Caco-2 (cell line): ENCODE data around the gene AMPD1. TPM values are rescaled to one million over a fixed set of nuclear protein-coding genes. Genes with fewer than 3 reads are reported as not detected.

Experiments used
- BruUV-seq: library from RNA; stranded (reverse); fragments of 400-500 nt; replicated peaks from 2 replicates; lab custom pipeline; 2021; lab: Mats Ljungman, UMichigan
- CTCF ChIA-PET: fragments of 300-600 bp; sonication (Branson Sonifier 250); formaldehyde crosslinking; loops from one replicate; lab custom pipeline; 2022; ENCODE audit warnings: antibody characterized with exemption; lab: Charles Lee
- POLR2A ChIA-PET: fragments of 300-600 bp; sonication (Branson Sonifier 250); formaldehyde crosslinking; loops from one replicate; lab custom pipeline; 2022; ENCODE audit warnings: antibody characterized with exemption; lab: Charles Lee
- DNase-seq, 2 experiments: peaks; one replicate each; pipeline versions ENCODE4 v3.0.0 to v3.0.0-alpha.2; 2020 to 2022
- H3K27me3 ChIP-seq: replicated peaks from 2 replicates; pipeline ENCODE4 v1.6.0; 2011; ENCODE audit warnings: low read length; ENCODE audit not compliant: control insufficient read depth, insufficient read depth
- H3K36me3 ChIP-seq: 2 replicates; pipeline ENCODE4 v1.5.1; 2011; ENCODE audit warnings: low read length; ENCODE audit not compliant: control insufficient read depth, insufficient read depth
- H3K4me1 ChIP-seq: fragments of 250-450 bp; sonication (Bioruptor Pico); 2 replicates; pipeline ENCODE4 v1.5.1; 2020; ENCODE audit warnings: mild to moderate bottlenecking
- H3K4me3 ChIP-seq: 2 replicates; pipeline ENCODE4 v1.5.1; 2011; ENCODE audit warnings: low read depth, mild to moderate bottlenecking, control low read depth, low read length
- H3K9me3 ChIP-seq: fragments of 250-450 bp; sonication (Bioruptor Pico); 2 replicates; pipeline ENCODE4 v1.5.1; 2020; ENCODE audit warnings: mild to moderate bottlenecking, moderate library complexity
- H3K27ac Mint-ChIP-seq: one replicate; pipeline ENCODE4 v1.8.0; 2022; ENCODE audit warnings: mixed read lengths; ENCODE audit not compliant: unreplicated experiment
- H3K27me3 Mint-ChIP-seq: one replicate; pipeline ENCODE4 v1.8.0; 2022; ENCODE audit warnings: mixed read lengths; ENCODE audit not compliant: insufficient read depth, unreplicated experiment
- H3K36me3 Mint-ChIP-seq: one replicate; pipeline ENCODE4 v1.8.0; 2022; ENCODE audit warnings: mild to moderate bottlenecking, mixed read lengths; ENCODE audit not compliant: insufficient read depth, unreplicated experiment
- H3K4me1 Mint-ChIP-seq: one replicate; pipeline ENCODE4 v1.8.0; 2022; ENCODE audit warnings: low read depth, mixed read lengths; ENCODE audit not compliant: unreplicated experiment
- H3K4me3 Mint-ChIP-seq: one replicate; pipeline ENCODE4 v1.8.0; 2022; ENCODE audit warnings: mild to moderate bottlenecking, moderate library complexity, mixed read lengths; ENCODE audit not compliant: unreplicated experiment
- H3K9me3 Mint-ChIP-seq: one replicate; pipeline ENCODE4 v1.8.0; 2022; ENCODE audit warnings: mixed read lengths; ENCODE audit not compliant: unreplicated experiment
- intact Hi-C: fragments of 100-400 bp; cut with micrococcal nuclease; formaldehyde crosslinking; loops from one replicate; pipeline ENCODE4 v1.10.0; 2022; ENCODE audit not compliant: unreplicated experiment
- total RNA-seq: library from RNA; stranded (reverse); gene quantifications from 2 replicates; pipeline ENCODE4 v1.2.3, GENCODE V29; 2022
- TF ChIP-seq, protein P1 (sequence below), 2 experiments: fragments of 200-600 bp in 1 of 2; IDR thresholded peaks; 1 replicate in 1 of 2; 2 replicates in 1 of 2; pipeline versions ENCODE4 v1.5.1 to v1.8.0; 2011 to 2022; ENCODE audit warnings: antibody characterized with exemption in 1 of 2, control low read depth in 1 of 2, inconsistent platforms in 1 of 2, low read depth in 1 of 2, low read length in 1 of 2, mild to moderate bottlenecking in 1 of 2, moderate library complexity in 1 of 2; ENCODE audit not compliant: insufficient read depth in 1 of 2, severe bottlenecking in 1 of 2, unreplicated experiment in 1 of 2

The AMPD1 gene
- total RNA-seq, 1 experiment from 2014 or later, result not detected

DNA sequence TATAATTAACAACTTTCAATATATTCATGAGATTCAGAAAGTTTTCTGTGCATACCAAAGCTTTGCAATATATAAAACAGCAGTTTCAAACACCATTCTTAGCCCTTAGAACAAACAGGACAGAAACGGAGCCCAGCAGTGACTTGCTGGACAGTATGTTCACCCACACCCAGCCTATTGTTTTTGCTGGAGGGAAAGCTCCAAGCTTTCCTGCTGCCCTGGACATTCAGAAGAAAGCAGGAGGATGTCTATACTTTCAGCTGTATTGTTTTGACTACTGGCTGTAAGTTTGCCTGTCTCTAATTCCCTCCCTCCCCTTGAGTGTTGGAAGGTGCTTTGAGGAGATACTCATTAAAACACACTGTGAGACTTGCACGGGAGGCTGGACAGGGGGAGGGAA lies 35.1 kb downstream of the AMPD1 start:
- Mint-ChIP-seq H3K4me1 (peaks cover 13% of the 10 kb centered on the region), H3K27me3 (peaks cover 3% of the 10 kb centered on the region), H3K27ac (no peak overlapping the region), H3K36me3 (no peaks in the 10 kb centered on the region), H3K4me3 (no peak overlapping the region), H3K9me3 (no peaks in the 10 kb centered on the region)
- ChIA-PET POLR2A (no interaction called here), CTCF (interaction anchor here (1.5 kb wide), 1 partner anchor 9 kb away, joined by 3 read pairs; the partner anchor contains the start of gene DENND2C)
- no peaks in the 10 kb centered on the region for H3K36me3 ChIP-seq
- no peaks in the 10 kb centered on the region for H3K4me1 ChIP-seq
- no peak overlapping the region for H3K4me3 ChIP-seq
- BruUV-seq, result no TSS peak
- H3K27me3 ChIP-seq, result no peaks in the 10 kb centered on the region
- TF ChIP-seq, protein P1, sequence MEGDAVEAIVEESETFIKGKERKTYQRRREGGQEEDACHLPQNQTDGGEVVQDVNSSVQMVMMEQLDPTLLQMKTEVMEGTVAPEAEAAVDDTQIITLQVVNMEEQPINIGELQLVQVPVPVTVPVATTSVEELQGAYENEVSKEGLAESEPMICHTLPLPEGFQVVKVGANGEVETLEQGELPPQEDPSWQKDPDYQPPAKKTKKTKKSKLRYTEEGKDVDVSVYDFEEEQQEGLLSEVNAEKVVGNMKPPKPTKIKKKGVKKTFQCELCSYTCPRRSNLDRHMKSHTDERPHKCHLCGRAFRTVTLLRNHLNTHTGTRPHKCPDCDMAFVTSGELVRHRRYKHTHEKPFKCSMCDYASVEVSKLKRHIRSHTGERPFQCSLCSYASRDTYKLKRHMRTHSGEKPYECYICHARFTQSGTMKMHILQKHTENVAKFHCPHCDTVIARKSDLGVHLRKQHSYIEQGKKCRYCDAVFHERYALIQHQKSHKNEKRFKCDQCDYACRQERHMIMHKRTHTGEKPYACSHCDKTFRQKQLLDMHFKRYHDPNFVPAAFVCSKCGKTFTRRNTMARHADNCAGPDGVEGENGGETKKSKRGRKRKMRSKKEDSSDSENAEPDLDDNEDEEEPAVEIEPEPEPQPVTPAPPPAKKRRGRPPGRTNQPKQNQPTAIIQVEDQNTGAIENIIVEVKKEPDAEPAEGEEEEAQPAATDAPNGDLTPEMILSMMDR (IDR thresholded peaks at IDR 0.05; ENCODE audit: insufficient read depth in 1 of 2, low read depth in 1 of 2, low read length in 1 of 2, severe bottlenecking in 1 of 2, unreplicated experiment in 1 of 2), result no peak
- H3K9me3 ChIP-seq, result no peaks in the 10 kb centered on the region
- no peak for DNase-seq
- intact Hi-C loops, result no loop called here

DNA sequence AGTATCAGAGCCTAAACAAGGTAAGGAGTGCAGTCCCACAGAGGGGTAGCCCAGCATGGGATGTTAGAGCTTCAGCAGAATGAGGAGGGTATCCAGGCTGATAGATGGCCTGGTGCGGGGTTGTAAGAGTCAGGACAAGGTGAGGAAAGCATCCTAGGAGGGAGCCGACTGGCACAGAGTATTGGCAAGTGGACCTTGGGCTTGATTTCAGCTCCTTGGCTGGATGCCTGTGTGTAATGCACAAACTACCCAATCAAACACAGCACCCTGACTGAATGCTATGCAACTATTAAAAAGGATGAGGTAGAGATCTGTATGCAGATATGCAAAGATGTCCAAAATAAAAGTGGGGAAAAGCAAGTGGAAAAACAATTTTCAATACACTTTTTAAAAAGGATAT lies 43.5 kb downstream of the AMPD1 start:
- Mint-ChIP-seq H3K36me3 (no peaks in the 10 kb centered on the region), H3K27ac (no peak overlapping the region), H3K27me3 (no peaks in the 10 kb centered on the region), H3K4me1 (no peaks in the 10 kb centered on the region), H3K4me3 (no peak overlapping the region), H3K9me3 (no peaks in the 10 kb centered on the region)
- TF ChIP-seq, protein P1 (IDR thresholded peaks at IDR 0.05; ENCODE audit: insufficient read depth in 1 of 2, low read depth in 1 of 2, low read length in 1 of 2, severe bottlenecking in 1 of 2, unreplicated experiment in 1 of 2), result no peak
- CTCF ChIA-PET, result no interaction called here
- Histone ChIP-seq H3K36me3 (no peaks in the 10 kb centered on the region), H3K27me3 (no peaks in the 10 kb centered on the region), H3K4me3 (no peak overlapping the region), H3K4me1 (no peaks in the 10 kb centered on the region), H3K9me3 (no peaks in the 10 kb centered on the region)
- intact Hi-C loops, result no loop called here
- DNase-seq, result no peak
- no TSS peak for BruUV-seq
- POLR2A ChIA-PET, result no interaction called here

DNA sequence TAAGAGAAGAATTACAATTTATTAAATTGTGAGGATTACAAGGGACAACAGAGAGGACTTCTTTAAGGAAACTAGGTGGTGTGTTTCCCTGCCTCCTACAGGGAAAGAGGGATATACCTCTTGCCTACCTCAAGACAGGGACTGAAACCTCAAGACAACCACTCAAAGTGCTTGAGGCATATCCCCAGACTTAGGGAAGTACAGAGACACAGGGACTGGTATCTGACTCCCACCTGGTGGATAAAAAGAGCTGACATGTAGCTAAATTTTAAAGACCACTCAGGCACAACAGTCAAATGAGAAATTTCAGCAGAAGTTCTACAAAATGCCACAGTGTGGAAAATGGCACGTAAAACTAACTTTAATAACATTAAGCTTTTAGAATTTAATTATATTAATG lies 46.8 kb downstream of the AMPD1 start:
- DNase-seq, result no peak
- no peaks in the 10 kb centered on the region for H3K9me3 ChIP-seq
- H3K36me3 ChIP-seq, result no peaks in the 10 kb centered on the region
- no TSS peak for BruUV-seq
- ChIA-PET POLR2A (no interaction called here), CTCF (no interaction called here)
- Mint-ChIP-seq H3K4me1 (no peaks in the 10 kb centered on the region), H3K27me3 (no peaks in the 10 kb centered on the region), H3K4me3 (no peak overlapping the region), H3K36me3 (no peaks in the 10 kb centered on the region), H3K9me3 (no peaks in the 10 kb centered on the region), H3K27ac (no peak overlapping the region)
- TF ChIP-seq, protein P1 (IDR thresholded peaks at IDR 0.05; ENCODE audit: insufficient read depth in 1 of 2, low read depth in 1 of 2, low read length in 1 of 2, severe bottlenecking in 1 of 2, unreplicated experiment in 1 of 2), result no peak
- intact Hi-C loops, result no loop called here
- H3K4me3 ChIP-seq, result no peak overlapping the region
- H3K27me3 ChIP-seq, result no peaks in the 10 kb centered on the region
- no peaks in the 10 kb centered on the region for H3K4me1 ChIP-seq
